Measurements from ENCODE around the gene AMPD2. TPM values are rescaled to one million over a fixed set of nuclear protein-coding genes. Genes with fewer than 3 reads are reported as not detected.

AMPD2 gene
- total and polyA plus RNA-seq, 4 donors = 19.2 to 87.4 (median 22.7) TPM

- H3K9ac ChIP-seq (ENCODE audit: low read depth in 1 of 2, low read length in 2 of 2) = no peak overlapping the region
- peaks cover 5 to 35% (median 27%) of the 10 kb centered on the region in 4 donors for H3K4me1 ChIP-seq (ENCODE audit: control insufficient read depth in 4 of 4, insufficient read depth in 4 of 4, low read length in 3 of 4)
- no peak overlapping the region for H3K4me3 ChIP-seq (ENCODE audit: low read depth in 1 of 3, low read length in 3 of 3)
- WGBS = 83% methylated on average over 32 of the region's 32 CpGs
- H3K9me3 ChIP-seq (ENCODE audit: control insufficient read depth in 4 of 4, low read length in 3 of 4) = no peaks in the 10 kb centered on the region
- H3K36me3 ChIP-seq (ENCODE audit: control insufficient read depth in 4 of 4, insufficient read depth in 3 of 4, low read depth in 1 of 4, low read length in 3 of 4) = peaks cover 11 to 48% (median 23%) of the 10 kb centered on the region in 4 donors
- no peak overlapping the region for H3K27ac ChIP-seq (ENCODE audit: low read depth in 1 of 2, low read length in 2 of 2)
- TF ChIP-seq CTCF (IDR thresholded peaks at IDR 0.05; ENCODE audit: low read depth, low read length, missing input control) (no peak), FOXA1 (IDR thresholded peaks at IDR 0.05) (no peak)
- no peaks in the 10 kb centered on the region for H3K27me3 ChIP-seq (ENCODE audit: control insufficient read depth in 4 of 4, insufficient read depth in 4 of 4, low read length in 3 of 4)
- no peak for DNase-seq (ENCODE audit: low spot score)
Measured at GRCh38 chr1:109625601-109626560, 6.2 kb downstream of the AMPD2 start.

GRCh38 chr1:109626682-109627408 is 7.2 kb downstream of the AMPD2 start:
- Histone ChIP-seq H3K4me3 (ENCODE audit: low read depth in 1 of 3, low read length in 3 of 3) (no peak overlapping the region), H3K27me3 (ENCODE audit: control insufficient read depth in 4 of 4, insufficient read depth in 4 of 4, low read length in 3 of 4) (no peaks in the 10 kb centered on the region), H3K9me3 (ENCODE audit: control insufficient read depth in 4 of 4, low read length in 3 of 4) (no peaks in the 10 kb centered on the region), H3K9ac (ENCODE audit: low read depth in 1 of 2, low read length in 2 of 2) (no peak overlapping the region), H3K4me1 (ENCODE audit: control insufficient read depth in 4 of 4, insufficient read depth in 4 of 4, low read length in 3 of 4) (peaks cover 2 to 26% (median 20%) of the 10 kb centered on the region in 4 donors), H3K36me3 (ENCODE audit: control insufficient read depth in 4 of 4, insufficient read depth in 3 of 4, low read depth in 1 of 4, low read length in 3 of 4) (peaks cover 12 to 58% (median 26%) of the 10 kb centered on the region in 4 donors), H3K27ac (ENCODE audit: low read depth in 1 of 2, low read length in 2 of 2) (no peak overlapping the region)
- TF ChIP-seq HNF4G (IDR thresholded peaks at IDR 0.05) (no peak), EGR1 (IDR thresholded peaks at IDR 0.05; ENCODE audit: low read depth in 2 of 2) (no peak), RXRA (IDR thresholded peaks at IDR 0.05) (no peak), REST (IDR thresholded peaks at IDR 0.05) (no peak), FOXA2 (IDR thresholded peaks at IDR 0.05) (no peak)
- DNase-seq (ENCODE audit: low spot score) = no peak
- WGBS = 97% methylated on average over 21 of the region's 21 CpGs

GRCh38 chr1:109627692-109628399 is 8.2 kb downstream of the AMPD2 start:
- TF ChIP-seq EGR1 (IDR thresholded peaks at IDR 0.05; ENCODE audit: low read depth in 2 of 2) = no peak
- TF ChIP-seq RXRA (IDR thresholded peaks at IDR 0.05) = no peak
- TF ChIP-seq TAF1 (conservative IDR thresholded peaks at IDR 0.05) = no peak
- DNase-seq (ENCODE audit: low spot score) = no peak

More at GRCh38 chr1:109627692-109628399, 8.2 kb downstream of the AMPD2 start:
- H3K4me1 ChIP-seq (ENCODE audit: control insufficient read depth in 4 of 4, insufficient read depth in 4 of 4, low read length in 3 of 4) = peaks cover 0 to 16% (median 10%) of the 10 kb centered on the region in 4 donors
- no peaks in the 10 kb centered on the region for H3K9me3 ChIP-seq (ENCODE audit: control insufficient read depth in 4 of 4, low read length in 3 of 4)
- H3K9ac ChIP-seq (ENCODE audit: low read depth in 1 of 2, low read length in 2 of 2) = no peak overlapping the region
- H3K36me3 ChIP-seq (ENCODE audit: control insufficient read depth in 4 of 4, insufficient read depth in 3 of 4, low read depth in 1 of 4, low read length in 3 of 4) = peaks cover 15 to 61% (median 26%) of the 10 kb centered on the region in 4 donors
- H3K27ac ChIP-seq (ENCODE audit: low read depth in 1 of 2, low read length in 2 of 2) = no peak overlapping the region
- WGBS = 95% methylated on average over 23 of the region's 23 CpGs
- no peak overlapping the region for H3K4me3 ChIP-seq (ENCODE audit: low read depth in 1 of 3, low read length in 3 of 3)
- no peaks in the 10 kb centered on the region for H3K27me3 ChIP-seq (ENCODE audit: control insufficient read depth in 4 of 4, insufficient read depth in 4 of 4, low read length in 3 of 4)

Measured in liver (tissue), 9 donors.